ENCODE measurements around the gene AMN1. TPM values are rescaled to one million over a fixed set of nuclear protein-coding genes. Genes with fewer than 3 reads are reported as not detected.
"Not testable (repeated sequence)": the region's sequence is repeated elsewhere in the genome, so short reads cannot be mapped to it uniquely, and the experiment has no call there.

The AMN1 gene
- polyA plus RNA-seq, 1 experiment = 11.9 TPM

DNA sequence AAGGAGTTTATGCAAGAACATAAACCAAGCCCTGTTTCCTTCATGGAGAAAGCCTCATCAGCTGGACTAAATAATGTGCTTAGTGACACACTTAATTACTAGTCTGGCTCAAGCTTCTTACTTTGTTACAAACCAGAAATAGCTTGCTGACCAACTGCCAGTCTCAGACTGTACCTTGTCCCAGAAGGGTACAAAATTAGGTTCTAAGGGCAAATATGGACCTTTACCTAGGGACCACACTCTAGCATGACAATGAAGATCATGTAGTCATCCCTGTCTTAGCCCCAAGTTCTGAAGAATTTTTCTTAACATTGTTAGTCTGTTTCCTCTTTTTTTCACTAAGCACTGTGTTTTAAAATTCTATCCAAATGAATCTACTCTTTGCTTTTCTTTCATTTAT, 2.2 kb downstream of the AMN1 start:
- DNase-seq (ENCODE audit: low read depth, low spot score) = no peak
- H3K9me3 ChIP-seq (ENCODE audit: control insufficient read depth, insufficient read depth, low read length) = peaks cover 2% of the 10 kb centered on the region; the same call in 1 of the 2 replicates
- no peaks in the 10 kb centered on the region for H3K27me3 ChIP-seq (ENCODE audit: control insufficient read depth, insufficient read depth, low read length)
- H3K27ac ChIP-seq (ENCODE audit: low read depth, low read length) = no peak overlapping the region
- POLR2A ChIA-PET = no interaction called here
- H3K4me3 ChIP-seq (ENCODE audit: low read depth, low read length) = no peak overlapping the region
- TF ChIP-seq, protein P1, sequence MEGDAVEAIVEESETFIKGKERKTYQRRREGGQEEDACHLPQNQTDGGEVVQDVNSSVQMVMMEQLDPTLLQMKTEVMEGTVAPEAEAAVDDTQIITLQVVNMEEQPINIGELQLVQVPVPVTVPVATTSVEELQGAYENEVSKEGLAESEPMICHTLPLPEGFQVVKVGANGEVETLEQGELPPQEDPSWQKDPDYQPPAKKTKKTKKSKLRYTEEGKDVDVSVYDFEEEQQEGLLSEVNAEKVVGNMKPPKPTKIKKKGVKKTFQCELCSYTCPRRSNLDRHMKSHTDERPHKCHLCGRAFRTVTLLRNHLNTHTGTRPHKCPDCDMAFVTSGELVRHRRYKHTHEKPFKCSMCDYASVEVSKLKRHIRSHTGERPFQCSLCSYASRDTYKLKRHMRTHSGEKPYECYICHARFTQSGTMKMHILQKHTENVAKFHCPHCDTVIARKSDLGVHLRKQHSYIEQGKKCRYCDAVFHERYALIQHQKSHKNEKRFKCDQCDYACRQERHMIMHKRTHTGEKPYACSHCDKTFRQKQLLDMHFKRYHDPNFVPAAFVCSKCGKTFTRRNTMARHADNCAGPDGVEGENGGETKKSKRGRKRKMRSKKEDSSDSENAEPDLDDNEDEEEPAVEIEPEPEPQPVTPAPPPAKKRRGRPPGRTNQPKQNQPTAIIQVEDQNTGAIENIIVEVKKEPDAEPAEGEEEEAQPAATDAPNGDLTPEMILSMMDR (IDR thresholded peaks at IDR 0.05; ENCODE audit: low read depth, low read length) = no peak
- CTCF ChIA-PET = no interaction called here

DNA sequence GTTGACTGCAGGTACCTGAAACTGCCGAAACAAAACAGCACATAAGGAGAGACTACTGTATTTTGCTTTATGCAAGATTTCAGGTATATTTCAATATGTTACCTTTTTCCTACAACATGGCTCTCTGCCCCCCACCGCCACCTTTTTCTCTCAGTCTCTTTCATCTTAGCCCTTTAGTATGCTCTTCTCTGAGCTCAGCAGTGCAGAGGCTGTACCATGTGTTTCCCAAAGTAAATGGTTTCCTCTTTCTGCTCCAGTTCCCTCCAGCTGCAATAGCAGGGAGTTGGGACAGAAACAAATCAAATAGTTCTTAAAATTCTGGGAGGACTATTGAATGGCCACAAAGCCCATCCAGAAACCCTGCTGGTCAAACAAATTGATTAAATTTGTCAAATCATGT, 4.3 kb downstream of the AMN1 start:
- POLR2A ChIA-PET = no interaction called here
- DNase-seq (ENCODE audit: low read depth, low spot score) = no peak
- no peak overlapping the region for H3K27ac ChIP-seq (ENCODE audit: low read depth, low read length)
- no peak overlapping the region for H3K4me3 ChIP-seq (ENCODE audit: low read depth, low read length)
- TF ChIP-seq, protein P1 (IDR thresholded peaks at IDR 0.05; ENCODE audit: low read depth, low read length) = no peak
- H3K9me3 ChIP-seq (ENCODE audit: control insufficient read depth, insufficient read depth, low read length) = no peaks in the 10 kb centered on the region; the same call in 1 of the 2 replicates
- H3K27me3 ChIP-seq (ENCODE audit: control insufficient read depth, insufficient read depth, low read length) = no peaks in the 10 kb centered on the region
- CTCF ChIA-PET = interaction anchor here (0.5 kb wide), 1 partner anchor 357 kb away, joined by 4 read pairs; no protein-coding TSS in a partner anchor

DNA sequence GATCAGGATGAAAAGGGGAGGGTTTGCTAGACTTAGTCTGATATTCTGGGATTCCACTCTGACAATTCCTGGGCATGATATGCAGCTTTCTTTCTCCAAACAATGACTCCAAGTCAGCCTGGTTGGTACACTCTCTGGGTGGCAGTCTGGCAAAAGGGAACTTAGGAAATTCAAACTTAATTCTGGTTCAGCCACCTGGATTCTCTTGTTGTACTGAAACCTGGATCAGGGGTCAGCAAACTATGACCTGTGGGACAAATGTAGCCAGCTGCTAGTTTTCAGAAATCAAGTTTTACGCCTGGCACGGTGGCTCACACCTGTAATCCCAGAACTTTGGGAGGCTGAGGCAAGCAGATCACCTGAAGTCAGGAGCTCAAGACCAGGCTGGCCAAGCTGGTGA, 6.2 kb downstream of the AMN1 start:
- H3K27ac ChIP-seq (ENCODE audit: low read depth, low read length) = no peak overlapping the region
- TF ChIP-seq, protein P1 (IDR thresholded peaks at IDR 0.05; ENCODE audit: low read depth, low read length) = no peak
- DNase-seq (ENCODE audit: low read depth, low spot score) = no peak
- ChIA-PET CTCF (interaction anchor here (1.2 kb wide), 1 partner anchor 11 kb away, joined by 3 read pairs; no protein-coding TSS in a partner anchor), POLR2A (no interaction called here)
- no peaks in the 10 kb centered on the region for H3K27me3 ChIP-seq (ENCODE audit: control insufficient read depth, insufficient read depth, low read length)
- H3K9me3 ChIP-seq (ENCODE audit: control insufficient read depth, insufficient read depth, low read length) = peaks cover 5% of the 10 kb centered on the region; the same call in 1 of the 2 replicates
- H3K4me3 ChIP-seq (ENCODE audit: low read depth, low read length) = no peak overlapping the region

DNA sequence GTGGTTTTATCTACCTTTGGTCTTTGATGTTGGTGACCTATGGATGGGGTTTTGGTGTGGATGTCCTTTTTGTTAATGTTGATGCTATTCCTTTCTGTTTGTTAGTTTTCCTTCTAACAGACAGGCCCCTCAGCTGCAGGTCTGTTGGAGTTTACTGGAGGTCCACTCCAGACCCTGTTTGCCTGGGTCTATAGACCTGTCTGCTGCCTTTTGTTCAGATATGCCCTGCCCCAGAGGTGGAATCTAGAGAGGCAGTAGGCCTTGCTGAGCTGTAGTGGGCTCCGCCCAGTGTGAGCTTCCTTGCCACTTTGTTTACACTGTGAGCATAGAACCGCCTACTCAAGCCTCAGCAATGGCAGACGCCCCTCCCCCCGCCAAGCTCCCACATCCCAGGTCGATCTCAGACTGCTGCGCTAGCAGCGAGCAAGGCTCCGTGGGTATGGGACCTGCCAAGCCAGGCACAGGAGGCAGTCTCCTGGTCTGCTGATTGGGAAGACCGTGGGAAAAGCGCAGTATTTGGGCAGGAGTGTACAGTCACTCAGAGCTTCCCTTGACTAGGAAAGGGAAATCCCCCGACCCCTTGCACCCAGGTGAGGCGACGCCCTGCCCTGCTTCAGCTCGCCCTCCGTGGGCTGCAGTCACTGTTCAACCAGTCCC, 10.2 kb downstream of the AMN1 start:
- H3K27me3 ChIP-seq (ENCODE audit: control insufficient read depth, insufficient read depth, low read length); DNase-seq (ENCODE audit: low read depth, low spot score); CTCF ChIA-PET; H3K9me3 ChIP-seq (ENCODE audit: control insufficient read depth, insufficient read depth, low read length); H3K4me3 ChIP-seq (ENCODE audit: low read depth, low read length); H3K27ac ChIP-seq (ENCODE audit: low read depth, low read length); POLR2A ChIA-PET: not testable (repeated sequence)

DNA sequence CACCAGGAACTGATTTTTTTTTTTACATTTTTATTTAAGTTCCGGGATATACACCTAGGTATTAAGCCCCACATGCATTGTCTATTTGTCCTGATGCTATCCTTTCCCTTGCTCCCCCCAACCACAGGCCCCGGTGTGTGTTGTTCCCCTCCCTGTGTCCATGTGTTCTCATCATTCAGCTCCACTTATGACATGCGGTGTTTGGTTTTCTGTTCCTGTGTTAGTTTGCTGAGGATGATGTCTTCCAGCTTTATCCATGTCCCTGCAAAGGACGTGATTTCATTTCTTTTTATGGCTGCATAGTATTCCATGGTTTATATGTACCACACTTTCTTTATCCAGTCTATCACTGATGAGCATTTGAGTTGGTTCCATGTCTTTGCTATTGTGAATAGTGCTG, 11.8 kb downstream of the AMN1 start:
- H3K4me3 ChIP-seq (ENCODE audit: low read depth, low read length); H3K27me3 ChIP-seq (ENCODE audit: control insufficient read depth, insufficient read depth, low read length); CTCF ChIA-PET; H3K9me3 ChIP-seq (ENCODE audit: control insufficient read depth, insufficient read depth, low read length); H3K27ac ChIP-seq (ENCODE audit: low read depth, low read length); DNase-seq (ENCODE audit: low read depth, low spot score); POLR2A ChIA-PET: not testable (repeated sequence)

DNA sequence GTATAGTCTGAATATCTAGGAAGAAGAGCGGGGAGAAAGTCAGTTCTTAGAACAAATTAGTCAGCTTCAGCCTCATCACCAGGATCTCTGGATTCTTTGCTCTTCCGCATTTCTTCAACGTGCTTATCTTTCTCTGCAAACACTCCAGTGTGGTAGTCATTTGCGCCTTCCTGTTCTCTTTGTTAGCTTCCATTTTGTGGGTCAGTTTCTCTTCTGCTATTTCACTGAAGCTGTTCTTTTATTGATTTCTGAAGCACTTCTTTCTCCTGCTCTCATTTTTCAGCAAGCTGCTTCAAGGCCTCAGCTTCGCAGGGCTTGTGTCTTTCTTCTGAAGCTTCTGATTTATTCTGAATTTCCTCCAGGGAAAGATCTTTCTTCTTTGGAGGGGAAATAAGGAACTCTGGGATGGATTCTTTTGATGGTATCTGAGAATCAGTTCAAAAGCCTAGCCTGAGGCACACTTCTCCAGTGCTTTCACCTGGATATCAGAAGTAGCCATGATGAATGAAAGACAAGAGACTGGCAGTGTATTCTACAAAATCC, 13.5 kb downstream of the AMN1 start:
- Histone ChIP-seq H3K4me3 (ENCODE audit: low read depth, low read length) (no peak overlapping the region), H3K9me3 (ENCODE audit: control insufficient read depth, insufficient read depth, low read length) (peaks cover 5% of the 10 kb centered on the region; the same call in 1 of the 2 replicates), H3K27ac (ENCODE audit: low read depth, low read length) (no peak overlapping the region), H3K27me3 (ENCODE audit: control insufficient read depth, insufficient read depth, low read length) (no peaks in the 10 kb centered on the region)
- CTCF ChIA-PET = interaction anchor here (0.6 to 1.5 kb wide), 3 partner anchors 13 to 444 kb away, joined by 3 to 10 read pairs (median 4); no protein-coding TSS in a partner anchor
- TF ChIP-seq, protein P1 (IDR thresholded peaks at IDR 0.05; ENCODE audit: low read depth, low read length) = no peak
- DNase-seq (ENCODE audit: low read depth, low spot score) = no peak
- POLR2A ChIA-PET = interaction anchor here (1.1 kb wide), 1 partner anchor 13 kb away, joined by 3 read pairs; the partner anchor contains the start of gene AMN1

Measured in AG04450 (cell line).